ENCODE data around the gene NCOA3.

- TF ChIP-seq CTCF (conservative IDR thresholded peaks at IDR 0.05; ENCODE audit: low read depth, low read length) (no peak), EZH2 (IDR thresholded peaks at IDR 0.05; ENCODE audit: low read length, unreplicated experiment) (no peak)
These were observed 163.1 kb downstream of the NCOA3 start for GRCh38 chr20:47664744-47665143.
